GM21526 (cell line): ENCODE measurements around the gene DUSP2.
"Not testable (repeated sequence)": the region's sequence is repeated elsewhere in the genome, so short reads cannot be mapped to it uniquely, and the experiment has no call there.

Source experiments
- ATAC-seq: cut with Tn5 transposase; IDR thresholded peaks from one replicate; pipeline ENCODE4 v1.9.1; 2021; ENCODE audit warnings: moderate library complexity; ENCODE audit not compliant: unreplicated experiment, low FRiP score

Gene DUSP2

DNA sequence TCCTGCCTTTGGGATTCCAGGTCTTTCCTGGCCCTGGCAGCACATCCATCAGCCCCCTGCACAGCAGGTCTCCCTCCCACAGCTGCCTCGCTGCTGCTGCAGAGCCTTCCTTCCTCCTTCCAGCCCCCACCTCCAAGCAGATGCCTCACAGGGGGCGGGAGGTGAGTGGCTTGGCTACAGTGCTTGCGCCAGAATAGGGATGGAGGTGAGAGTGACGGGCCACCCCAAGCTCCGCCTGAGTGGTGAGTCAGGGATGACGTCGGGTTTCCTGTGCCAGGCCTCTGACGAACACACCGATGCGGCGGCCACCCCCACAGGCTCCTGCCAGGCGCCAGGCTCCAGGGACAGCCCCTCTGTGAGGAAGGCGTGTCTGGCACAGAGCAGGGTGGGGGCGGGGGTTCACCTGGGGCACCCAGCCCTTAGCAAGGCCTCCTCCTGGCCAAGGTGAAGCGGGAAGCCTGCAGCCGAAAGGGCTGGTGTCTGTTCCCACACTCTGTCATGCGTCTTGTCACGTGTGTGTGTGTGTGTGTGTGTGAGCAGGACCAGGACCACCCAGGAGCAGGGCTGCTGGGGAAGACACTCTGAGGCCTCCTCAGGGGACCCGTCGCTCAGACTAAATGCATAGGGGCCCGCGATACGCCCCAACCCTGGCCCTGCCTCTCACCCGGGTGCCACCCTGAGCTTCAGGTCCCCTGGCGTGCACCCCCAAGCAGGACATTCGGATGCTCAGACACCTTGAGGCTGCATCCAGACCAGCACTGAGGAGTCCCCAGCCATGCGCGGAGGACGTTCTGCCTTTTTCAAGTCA, 3.4 kb upstream of the DUSP2 start:
- peak; percentile 35 for ATAC-seq

DNA sequence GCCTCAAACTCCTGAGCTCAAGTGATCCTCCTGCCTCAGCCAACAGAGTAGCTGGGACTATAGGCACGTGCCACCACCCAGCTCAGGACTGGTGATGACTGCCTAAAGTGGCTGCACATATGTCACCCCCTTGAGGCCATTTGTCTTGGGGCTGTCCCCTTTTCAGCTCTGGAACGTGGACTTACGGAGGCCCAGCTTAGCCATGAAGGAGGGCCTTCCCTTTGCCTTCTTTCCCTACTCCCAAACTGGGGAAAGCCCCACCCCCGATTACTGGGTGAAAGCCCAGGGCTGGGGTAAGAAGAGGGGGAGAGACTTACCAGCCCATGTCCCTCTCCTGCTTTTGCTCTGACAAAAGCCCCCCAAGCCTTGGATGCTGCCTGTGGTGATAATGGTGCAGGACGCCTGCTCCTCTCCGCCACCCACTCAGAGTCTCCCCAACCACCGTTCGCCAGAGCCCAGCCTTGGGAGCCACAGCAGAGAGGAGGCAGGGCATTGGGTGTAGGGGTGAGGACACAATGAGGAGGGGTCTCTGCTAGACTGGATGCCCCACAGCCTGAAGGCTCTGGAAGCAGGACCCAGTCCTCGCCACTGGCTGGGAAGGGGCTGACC, 2.5 kb upstream of the DUSP2 start:
- no peak for ATAC-seq

DNA sequence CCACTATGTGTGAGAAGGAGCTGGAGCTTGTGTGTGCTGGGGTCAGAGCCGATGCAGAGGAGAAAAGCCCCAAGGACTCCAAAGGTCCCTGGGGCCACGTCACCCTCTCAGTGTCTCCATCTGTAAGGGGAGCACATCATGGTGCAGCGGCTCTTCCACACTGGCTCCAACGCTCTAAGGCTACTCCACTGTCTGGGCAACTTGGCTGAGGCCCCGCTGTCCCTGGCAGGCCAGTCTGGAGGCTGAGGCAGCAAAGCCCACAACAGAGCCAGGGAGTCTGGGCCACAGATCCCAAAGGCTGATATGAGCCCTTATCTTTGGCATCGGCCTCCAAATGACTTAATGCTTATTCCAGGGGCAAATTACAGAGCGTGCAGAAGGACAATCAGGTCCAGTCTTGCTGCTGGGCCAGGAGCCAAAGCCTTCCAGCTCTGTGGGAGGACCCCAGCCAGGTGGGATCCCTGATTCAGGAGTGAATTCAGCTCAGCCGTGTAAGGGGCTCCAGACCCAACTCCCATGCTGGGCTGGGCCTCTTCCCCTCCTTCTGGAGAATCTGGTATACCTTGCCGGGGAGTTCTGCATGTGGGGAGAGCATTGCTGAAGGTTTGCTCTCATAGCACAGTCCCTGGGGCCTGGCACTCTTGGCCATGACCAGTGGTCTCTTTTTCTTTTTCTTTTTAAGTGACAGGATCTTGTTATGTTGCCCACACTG, 1.8 kb upstream of the DUSP2 start:
- no peak for ATAC-seq

DNA sequence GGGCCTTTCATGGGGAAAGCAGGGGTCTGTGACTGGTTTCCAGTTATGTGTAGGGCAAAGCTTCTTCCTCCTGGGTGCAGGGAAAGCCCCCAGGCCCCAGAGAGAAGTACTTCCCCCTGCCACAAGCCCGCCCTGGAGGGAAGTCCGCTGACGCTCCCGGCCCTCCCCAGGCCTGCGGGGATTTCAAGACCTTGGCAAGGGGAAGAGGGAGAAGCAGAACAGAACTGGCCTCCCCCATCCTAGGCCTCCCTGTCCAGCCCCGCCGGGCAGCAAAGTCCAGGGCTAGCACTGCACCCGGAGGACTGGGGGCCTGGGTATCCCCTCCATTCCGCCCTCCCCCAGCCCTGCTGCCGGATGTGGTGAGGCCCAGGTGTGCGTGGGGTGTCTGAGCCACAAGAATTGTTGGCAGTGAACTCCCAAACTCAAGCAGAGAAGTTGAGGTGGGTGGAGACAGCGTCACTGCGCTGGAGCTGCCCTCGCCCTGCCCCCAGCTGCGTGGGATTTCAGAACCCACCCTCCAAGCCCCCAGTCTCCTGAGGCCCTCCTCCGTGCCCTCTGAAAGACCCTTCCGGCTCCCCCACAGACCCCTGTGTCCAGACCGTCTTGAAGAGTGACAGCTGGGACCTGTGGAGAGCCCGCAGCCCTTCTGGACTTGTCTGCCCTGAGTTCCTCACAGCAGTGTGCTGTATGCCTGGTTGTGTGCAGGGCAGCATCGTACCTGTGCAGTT, 1.1 kb upstream of the DUSP2 start:
- peak; percentile 29 for ATAC-seq

DNA sequence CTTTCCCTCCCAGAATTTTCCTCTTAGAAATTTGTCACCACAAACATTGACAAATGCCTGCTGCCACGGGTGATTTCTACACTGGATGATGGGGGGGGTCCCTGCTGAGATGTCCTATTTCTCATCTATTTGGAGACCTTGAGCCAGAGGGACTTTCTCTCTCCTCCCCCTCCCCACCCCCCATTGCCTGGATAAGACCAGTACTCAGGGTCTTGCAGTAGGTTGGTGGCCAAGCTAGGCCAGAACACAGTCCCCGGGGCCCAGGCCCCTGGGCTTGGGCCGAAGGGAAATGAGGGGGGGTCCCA, 560 bp upstream of the DUSP2 start:
- no peak for ATAC-seq

DNA sequence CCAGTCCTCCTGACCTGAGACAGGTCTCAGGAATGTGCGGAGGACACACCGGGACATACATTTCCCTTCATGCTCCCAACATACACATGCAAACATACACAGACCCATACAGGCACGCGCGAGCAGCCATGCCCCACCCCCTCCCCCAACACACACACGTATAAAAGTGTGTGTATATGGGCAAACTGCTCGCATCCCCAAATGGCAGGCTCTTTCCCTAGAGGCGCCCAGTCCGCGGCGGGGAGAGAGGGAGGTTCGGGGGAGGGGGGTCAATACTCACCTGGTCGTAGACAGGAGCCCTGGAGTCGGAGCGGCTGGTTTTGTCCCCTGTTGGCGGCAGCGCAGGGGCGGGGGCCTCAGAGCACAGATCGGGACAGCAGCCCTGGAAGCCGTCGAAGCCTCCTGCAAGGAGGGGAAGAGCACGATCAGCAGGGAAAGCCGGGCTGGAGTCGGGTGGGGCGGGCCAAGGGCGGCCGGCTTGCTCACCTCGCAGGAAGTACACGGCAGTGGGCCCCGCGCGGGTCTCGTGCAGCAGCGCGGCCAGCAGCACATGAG, 682 bp downstream of the DUSP2 start:
- ATAC-seq: no peak

DNA sequence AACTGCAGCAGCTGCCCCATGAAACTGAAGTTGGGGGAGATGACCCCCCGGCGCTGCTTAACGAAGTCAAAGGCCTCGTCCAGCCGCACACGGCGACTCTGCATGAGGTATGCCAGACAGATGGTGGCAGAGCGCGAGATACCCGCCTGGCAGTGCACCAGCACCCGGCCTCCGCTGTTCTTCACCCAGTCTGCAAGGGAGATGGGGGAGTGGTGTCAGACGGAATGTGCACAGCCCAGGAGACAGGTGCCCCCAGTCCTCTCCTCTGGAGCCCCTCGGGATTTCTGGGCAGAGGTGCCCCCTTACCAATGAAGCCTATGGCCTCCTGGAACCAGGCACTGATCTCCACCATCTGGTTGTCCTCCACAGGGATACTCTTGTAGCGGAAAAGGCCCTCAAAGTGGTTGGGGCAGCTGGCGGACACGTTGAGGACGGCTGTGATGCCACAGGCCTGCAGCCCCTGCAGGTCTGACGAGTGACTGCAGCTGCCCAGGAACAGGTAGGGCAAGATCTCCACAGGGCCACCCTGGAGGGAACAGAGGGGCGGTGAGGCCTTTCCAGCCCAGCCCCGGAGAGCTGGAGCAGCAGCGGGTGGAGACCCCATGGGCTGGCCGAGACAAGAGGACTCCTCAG, 1.3 kb downstream of the DUSP2 start:
- no peak for ATAC-seq

DNA sequence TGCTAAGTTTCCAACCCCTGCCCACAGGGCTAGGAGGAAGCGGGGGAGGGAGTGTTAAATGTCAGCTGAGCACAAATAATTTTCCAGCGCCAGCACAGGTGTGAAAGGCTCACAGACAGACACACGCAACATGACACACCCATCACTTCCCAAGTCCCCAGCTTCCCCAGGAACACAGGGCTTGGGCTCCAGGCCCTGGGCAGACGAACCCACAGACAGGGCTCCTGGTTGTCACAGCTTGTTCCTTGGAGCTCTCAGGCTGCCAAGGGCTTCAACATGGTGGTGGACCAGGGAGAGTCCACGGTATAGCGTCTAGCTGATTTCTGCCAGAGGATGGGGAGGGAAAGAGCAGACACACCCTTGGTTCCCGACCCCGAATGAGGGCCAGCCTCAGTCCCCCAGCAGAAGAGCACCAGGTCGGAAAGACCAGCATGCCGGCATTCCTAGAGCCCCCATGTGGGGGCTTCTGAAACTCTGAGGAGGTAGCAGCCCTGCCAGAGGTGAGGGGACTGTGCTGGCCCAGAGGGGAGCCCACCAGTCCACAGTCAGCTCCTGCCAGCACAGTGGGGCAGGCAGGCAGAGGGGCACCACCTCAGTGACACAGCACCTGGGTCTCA, 1.9 kb downstream of the DUSP2 start:
- ATAC-seq: no peak

DNA sequence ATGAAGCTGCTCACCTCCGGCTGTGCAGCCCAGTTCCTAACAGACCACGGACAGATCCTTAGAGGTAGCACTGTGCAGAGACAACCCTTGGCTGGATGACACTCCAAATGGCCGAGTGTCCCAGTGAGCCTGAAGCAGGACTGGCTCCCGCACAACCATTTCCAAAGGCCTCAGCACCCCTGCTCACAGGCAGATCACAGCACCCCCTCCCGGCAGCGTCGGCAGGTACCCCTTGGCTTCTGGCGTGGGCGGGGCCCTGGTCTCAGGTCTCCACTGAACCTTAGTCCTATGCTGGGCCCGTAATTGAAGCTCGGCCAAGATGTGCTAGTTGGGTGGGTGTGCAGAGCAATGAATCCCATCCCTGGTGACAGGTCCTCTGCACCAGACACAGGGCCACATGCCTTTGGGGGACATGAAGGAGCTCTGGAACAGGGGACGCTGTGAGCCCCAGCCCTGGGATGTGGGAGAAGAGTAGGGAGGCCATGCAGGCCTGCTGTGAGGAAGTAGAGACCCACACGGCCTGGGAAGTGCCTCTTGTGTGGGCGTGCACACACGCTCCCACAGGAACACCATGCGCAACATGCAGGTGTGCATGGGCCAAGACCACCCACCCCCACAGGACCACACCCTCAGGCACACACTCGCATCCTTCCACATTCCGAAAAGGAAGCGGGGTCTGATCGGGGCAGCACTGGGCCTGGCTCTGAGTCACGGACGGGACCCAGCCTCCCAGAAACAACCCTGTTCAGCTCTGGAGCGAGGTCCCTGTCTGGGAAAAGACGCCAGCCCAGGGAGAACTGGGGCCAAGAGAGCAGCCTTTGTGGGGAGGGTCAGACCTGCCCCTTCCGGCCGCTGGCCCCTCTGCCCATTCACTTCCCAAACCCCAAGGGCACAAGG, 2.8 kb downstream of the DUSP2 start:
- ATAC-seq: no peak

DNA sequence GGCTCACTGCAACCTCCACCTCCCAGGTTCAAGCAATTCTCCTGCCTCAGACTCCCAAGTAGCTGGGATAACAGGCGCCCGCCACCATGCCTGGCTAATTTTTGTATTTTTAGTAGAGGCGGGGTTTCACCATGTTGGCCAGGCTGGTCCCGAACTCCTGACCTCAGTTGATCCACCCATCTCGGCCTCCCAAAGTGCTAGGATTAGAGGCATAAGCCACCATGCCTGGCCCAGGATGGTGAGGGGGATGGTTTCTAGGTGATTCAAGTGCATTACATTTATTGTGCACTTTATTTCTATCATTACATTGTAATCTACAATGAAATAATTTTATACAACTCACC, 3.6 kb downstream of the DUSP2 start:
- ATAC-seq: not testable (repeated sequence)

DNA sequence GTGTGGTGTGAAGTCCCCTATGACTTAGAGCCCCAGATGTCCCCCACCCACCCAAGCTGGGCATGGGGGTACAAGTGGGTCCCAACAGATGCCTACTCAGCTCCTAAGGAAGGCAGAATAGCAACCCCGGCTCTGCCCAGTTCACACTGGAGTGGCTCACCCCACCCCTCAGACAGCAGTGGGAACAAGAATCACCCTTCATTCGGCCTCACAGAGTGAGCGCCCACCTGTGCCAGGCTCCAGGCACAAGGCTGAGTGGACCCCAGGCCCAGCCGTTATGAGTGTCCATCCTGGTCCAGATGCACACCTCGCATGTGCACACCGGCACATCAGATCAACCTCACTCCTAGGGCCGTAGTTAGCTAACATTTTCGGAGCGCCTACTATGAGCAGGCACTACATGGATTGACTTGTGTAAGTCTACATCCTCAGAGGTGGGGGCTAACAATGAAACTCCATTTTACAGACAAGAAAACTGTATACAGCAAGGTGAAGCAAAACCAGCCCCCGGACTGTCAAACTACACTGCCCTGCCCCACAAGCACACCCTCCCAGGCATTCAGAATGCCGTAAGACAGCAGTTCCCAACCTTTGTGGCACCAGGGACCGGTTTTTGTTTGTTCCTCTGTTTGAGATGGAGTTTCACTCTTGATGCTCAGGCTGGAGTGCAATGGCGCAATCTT, 4.2 kb downstream of the DUSP2 start:
- no peak for ATAC-seq

DNA sequence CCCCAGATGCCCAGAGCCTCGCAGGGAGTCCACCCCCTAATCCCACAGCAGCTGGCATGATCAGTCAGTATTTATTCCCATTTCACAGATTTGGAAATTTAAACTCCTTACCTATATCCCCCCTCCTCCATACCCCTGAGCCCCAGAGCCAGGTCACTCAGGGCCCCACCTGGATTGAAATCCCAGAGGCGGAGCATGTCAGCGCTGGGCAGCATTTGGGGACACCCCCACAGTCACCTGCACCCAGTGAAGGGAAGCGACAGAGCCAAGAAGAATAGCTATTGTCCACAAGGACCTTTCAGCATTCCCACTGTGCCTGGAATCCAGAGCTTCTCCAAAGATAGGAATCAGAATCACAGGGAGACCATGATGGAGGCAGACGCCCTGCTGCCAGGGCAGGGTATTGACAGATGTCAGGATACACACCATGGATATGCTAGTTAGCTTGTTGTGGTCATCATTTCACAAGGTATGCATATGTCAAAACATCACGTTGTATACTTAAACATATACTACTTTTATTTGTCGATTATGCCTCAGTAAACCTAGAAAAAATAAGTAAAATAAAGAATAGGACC, 6.0 kb downstream of the DUSP2 start:
- ATAC-seq: no peak

DNA sequence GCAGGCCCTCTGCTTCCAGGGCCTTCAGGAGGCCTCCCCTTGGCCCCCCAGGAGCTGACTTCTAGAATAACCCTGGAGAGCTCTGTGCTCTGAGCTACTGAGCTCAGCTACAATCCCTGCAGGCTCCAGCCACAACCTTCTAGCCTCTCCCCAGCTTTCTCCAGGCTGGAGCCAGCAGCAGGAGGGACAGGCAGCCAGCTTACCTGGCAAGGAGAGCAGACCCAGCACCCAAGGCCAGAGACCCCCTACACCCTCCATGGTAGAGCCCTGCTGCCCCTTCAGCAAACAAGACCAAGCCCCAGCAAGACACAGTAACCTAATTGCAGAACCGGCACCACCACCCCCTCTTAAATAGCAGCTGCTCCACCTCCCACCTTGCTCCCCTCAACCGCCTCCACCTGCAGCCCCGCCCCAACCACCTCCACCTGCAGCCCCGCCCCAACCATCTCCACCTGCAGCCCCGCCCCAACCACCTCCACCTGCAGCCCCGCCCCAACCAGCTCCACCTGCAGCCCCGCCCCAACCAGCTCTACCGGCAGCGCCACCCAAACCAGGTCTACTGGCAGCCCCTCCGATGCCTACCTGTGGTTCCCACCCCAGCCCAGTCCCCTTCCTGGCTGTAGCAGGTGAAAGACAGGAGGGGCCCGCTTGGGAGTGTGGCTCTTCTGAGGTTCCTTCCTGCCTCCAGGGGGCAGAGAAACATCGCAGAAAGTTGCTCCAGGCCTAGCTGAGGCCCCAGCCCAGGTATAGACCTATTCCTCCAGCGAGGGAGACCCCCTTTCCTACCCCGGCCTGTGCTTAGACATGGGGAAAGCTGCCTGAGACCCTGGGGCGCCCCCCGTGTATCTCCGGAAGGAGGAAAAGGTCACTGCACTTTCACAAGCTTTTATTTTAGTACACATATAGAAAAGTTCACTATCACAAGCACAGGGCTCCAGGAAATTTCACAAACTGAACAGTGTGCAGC, 6.8 kb downstream of the DUSP2 start, which contains the start of gene ASTL:
TSS of gene ASTL (minus strand) at position 324 of the 967 bp plus-strand sequence. CDS start at position 258, 66 bp downstream.
- no peak for ATAC-seq

DNA sequence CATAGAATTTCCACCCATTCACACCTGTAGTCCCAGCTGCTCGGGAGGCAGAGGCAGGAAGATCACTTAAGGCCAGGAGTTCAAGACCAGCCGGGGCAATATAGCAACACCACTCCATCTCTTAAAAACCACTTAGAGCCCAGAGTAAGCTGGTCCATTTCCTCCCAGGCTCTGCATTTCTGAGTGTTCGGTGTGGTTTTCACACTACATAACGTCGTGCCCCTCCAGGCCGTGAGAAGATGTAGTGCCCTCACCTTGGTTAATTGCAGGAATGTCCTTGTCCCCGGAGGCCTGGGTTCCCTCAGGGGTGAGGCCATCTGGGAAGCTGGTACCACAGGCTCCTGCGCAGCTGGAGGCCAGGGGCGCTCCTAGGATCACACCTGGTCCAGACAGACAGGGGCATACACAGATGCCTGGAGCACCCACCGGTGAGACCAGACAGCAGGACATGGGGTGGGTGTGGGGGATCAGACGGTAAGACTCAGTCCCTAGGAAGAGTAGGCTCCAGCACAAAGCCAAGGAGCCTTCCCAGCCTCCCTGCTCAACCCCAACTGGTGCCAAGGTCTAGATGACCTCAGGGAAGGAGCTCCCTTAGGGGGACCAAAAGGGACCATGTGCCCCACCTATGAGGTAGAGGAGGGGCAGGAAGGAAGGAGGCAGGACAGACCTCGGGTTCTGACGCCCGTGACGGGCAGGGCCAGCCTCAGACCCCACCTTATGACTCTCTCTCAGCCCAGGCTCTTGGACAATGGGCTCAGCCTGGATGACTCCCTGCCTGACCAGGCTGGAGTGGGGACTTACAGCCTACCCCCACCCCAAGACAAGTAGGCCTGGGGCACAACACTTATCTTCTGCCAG, 7.7 kb downstream of the DUSP2 start:
- ATAC-seq: no peak

DNA sequence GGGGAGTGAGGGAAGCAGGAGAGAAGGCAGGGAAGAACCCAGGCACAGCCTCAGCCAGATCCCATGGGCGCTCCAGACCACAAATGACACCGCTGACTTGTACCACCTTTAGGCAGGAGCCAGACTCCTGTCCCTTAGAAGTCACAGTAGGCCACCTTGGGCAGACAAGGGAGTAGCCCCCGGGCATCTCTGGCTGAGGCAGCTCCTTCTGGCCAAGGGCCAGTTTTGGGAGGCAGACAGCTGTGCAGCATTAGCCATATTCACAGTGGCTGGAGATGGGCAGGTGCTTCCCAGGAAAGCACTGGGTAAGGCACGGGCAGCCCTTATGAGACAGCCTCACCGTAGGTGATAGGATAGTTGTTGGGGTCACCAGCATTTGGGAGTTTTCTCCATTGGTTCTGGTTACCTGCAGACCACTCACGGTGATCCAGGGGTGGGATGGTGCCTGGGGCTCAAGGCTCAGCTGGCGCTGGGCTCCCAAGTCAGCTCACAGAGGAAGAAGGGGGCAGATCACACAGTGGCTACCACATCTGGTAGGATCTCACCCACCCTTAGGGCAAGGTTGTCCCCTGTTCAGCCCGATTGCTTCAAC, 9.0 kb downstream of the DUSP2 start:
- ATAC-seq: no peak

DNA sequence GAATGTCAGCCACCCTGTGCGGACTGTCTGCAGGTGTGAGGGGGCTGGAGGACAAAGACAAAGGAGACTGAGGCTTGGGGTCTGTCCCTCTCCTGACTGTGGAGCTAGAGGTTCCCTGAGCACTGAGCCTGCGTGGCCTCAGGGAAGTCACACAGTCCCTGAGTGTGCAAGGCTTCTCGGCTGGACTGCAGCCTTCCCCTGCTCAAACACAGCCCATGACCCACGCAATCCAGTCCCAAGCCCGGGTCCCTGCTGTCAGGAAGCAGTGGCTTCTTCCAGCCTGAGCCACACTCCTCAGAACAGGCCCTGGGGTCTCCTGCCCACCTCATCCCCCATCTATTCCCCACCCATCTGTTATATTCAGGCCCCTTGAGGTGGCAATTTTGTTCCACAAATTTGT, 9.6 kb downstream of the DUSP2 start:
- no peak for ATAC-seq
